Adrenal gland (tissue), 5 donors: ENCODE data around the gene TSPAN9.

ENCODE experiments used
- CTCF ChIP-seq, 6 experiments: fragments of 450-650 bp in 4 of 6; fragments of 200-600 bp in 2 of 6; sonication (generic) in 1 of 6; IDR thresholded peaks; 1 replicate in 5 of 6; 2 replicates in 1 of 6; pipeline versions ENCODE4 v1.5.1 to v1.8.0; 2016 to 2021; ENCODE audit warnings: antibody characterized with exemption in 6 of 6, mild to moderate bottlenecking in 2 of 6, moderate library complexity in 1 of 6
- POLR2A ChIP-seq, 2 donors: fragments of 450-650 bp; IDR thresholded peaks; one replicate each; pipeline ENCODE4 v1.6.1; 2017; ENCODE audit warnings: antibody characterized with exemption in 2 of 2, mild to moderate bottlenecking in 2 of 2, moderate library complexity in 1 of 2
- donor health status: DM: no; HTN: no; CAD: no.

DNA sequence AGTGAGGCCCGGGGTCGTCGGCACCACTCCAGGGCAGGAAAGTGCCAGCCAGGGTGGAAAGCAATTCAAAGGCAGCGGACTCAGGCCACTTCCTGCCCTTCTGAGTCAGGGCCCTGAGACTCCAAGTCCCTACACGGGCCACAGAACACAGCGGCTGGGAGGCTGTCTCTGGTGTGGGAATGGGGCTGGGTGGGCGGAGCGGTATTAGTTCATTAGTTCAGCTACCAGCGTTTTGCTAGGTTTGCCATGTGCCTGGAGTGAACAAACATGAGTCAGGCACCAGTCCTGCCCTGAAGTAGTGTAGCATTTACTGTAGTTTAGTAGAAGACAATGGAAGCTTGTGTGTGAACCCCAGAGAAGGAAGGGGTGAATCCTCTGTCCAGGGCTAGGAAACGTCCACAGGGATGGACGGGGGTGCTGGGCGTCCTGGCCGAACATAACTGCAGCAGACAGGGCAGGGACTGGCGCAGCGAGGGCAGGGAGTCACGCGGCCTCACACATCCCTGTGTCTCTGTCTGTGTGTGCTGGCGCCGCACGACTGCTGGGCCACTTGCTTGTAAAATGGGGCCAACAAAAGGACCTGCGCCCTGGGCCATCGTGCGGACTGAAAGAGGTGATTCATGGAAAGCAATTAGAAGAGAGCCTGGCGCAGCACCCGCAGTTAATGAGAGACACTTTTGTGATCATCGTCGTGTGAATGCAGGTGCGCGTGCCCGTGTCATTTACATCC, 227.4 kb downstream of the TSPAN9 start:
- TF ChIP-seq CTCF (IDR thresholded peaks at IDR 0.05), result no peak
- TF ChIP-seq POLR2A (IDR thresholded peaks at IDR 0.05), result no peak
